GM04503 (cell line): ENCODE data around the gene LSR.

ENCODE experiments used
- DNase-seq: peaks from one replicate; pipeline ENCODE4 v3.0.0-alpha.2; 2012; ENCODE audit warnings: low read depth

LSR gene

DNA sequence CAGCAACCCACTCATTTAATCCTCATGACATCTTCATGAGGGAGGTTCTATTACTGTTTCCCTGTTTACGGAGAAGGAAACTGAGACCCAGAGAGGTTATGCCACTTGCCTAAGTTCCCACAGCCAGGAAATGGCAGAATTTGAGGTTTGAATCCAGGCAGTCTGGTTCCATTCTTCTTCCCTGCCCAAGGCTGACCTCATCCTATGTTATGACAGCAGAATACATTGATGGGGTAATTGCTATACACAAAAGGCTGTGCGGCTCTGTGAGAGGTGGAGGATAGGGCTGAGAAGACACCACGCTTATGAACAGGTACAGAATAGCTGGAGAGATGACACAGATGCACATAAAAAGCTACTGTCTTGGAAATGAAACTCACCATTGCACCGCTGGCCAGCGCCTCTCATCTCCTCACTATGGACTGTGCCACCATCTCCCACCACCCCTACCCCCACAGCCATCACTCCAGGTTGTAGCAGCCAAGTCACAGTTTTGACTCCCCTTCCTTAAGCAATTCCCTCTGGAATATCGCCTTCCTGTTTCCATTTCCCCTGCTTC is 54.6 kb downstream of the LSR start:
- DNase-seq, result no peak

GRCh38 chr19:35304036-35304435 is 55.2 kb downstream of the LSR start:
- no peak for DNase-seq

- DNase-seq, result no peak
Observed at GRCh38 chr19:35305181-35305580, 56.4 kb downstream of the LSR start.

DNA sequence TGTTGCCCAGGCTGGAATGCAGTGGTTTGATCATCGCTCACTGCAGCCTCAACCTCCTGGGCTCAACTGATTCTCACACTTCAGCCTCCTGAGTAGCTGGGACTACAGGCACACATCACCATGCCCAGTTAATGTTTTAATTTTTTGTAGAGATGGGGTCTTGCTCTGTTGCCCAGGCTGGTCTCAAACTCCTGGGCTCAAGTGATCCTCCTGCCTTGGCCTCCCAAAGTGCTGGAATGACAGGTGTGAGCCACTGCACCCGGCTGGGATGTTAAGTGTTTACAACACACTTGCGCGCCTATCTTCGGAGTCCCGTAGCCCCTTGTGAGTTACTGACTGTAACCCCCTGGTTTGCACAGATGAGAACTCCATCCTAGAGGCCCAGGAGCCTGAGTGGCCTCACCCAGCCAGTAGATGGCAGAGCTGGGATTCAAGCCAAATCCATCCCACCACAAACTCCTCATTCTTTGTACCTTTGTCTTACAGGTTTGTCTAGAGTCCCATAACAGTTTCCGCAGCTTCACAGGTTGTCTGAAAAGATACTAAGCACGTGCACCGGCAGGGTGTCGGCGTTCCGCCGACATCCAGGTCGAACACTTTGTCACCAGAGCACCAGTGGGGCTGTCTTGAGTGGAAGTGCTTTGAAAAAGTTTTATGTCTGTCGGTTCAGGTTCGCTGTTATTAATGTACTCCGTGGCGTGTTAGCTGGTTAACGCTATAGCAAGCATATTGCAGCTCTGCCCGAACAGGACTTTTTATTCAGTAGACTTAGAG is 57.9 kb downstream of the LSR start:
- DNase-seq, result no peak

DNA sequence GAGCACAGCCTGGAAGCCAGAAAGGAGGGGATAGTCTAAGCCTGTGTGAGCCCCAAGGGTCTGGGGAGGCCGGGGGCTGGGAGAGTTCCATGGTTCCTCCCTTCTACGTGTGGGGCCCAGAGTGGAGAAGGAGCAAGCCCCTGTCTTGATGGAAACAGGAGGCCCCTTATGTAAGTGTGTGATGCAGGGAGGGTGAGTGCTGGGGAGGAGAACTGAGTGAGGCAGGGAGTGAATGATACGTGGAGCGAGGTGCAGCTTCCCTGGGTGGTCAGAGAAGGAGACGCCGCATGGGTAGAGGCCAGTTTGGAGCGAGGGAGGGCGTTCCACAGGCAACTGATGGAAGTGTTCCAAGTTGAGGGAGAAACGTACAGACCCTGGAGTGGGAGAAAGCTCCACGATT is 59.1 kb downstream of the LSR start:
- no peak for DNase-seq

DNA sequence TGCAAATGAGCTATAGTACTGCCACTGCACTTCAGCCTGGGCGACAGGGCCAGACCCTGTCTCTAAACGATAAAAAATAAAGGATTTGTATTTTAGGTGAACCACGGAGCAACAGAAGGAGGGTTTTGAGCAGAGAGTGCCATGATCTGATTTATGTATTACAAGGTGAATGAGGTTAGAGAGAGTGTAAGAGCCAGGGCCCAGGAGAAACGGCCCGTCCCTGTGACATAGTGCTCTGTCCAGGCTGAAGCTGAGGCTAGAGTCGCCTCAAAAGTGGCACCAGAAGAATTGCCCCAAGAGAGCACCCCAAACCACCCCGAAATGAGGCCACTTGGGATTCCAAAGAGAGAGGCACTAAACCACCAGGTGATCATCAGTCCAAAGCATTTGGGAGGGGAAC is 60.1 kb downstream of the LSR start:
- DNase-seq, result no peak

DNA sequence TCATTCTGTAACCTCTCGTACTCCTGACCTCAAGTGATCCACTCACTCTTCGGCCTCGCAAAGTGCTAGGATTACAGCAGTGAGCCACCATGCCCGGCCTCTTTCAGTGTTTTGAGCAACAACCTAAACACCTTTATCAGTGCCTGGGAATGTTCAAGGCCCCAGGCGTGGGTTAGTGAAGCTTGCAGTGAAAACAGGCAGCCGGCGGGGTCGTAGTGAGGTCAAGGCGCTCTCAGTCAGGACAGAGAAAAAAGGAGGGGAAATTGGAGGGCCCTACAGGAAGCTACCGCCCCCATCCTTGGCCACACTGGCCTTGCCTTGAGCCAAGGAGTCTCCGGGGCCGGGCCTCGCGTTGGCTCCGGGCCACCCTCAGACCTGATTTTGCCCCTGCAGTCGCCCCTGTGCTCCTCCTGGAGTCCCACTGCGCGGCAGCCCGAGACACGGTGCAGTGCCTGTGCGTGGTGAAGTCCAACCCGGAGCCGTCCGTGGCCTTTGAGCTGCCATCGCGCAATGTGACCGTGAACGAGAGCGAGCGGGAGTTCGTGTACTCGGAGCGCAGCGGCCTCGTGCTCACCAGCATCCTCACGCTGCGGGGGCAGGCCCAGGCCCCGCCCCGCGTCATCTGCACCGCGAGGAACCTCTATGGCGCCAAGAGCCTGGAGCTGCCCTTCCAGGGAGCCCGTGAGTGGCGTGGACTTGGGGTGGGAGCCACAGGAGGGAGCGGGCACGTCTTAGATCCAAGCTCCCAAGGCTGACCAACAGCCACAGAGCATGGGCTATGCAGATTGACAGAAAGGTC is 60.9 kb downstream of the LSR start:
- DNase-seq, result no peak

- DNase-seq, result no peak
Observed at GRCh38 chr19:35310331-35310730, 61.5 kb downstream of the LSR start.

- DNase-seq, result no peak
Observed at GRCh38 chr19:35310811-35311465, 62.1 kb downstream of the LSR start.

DNA sequence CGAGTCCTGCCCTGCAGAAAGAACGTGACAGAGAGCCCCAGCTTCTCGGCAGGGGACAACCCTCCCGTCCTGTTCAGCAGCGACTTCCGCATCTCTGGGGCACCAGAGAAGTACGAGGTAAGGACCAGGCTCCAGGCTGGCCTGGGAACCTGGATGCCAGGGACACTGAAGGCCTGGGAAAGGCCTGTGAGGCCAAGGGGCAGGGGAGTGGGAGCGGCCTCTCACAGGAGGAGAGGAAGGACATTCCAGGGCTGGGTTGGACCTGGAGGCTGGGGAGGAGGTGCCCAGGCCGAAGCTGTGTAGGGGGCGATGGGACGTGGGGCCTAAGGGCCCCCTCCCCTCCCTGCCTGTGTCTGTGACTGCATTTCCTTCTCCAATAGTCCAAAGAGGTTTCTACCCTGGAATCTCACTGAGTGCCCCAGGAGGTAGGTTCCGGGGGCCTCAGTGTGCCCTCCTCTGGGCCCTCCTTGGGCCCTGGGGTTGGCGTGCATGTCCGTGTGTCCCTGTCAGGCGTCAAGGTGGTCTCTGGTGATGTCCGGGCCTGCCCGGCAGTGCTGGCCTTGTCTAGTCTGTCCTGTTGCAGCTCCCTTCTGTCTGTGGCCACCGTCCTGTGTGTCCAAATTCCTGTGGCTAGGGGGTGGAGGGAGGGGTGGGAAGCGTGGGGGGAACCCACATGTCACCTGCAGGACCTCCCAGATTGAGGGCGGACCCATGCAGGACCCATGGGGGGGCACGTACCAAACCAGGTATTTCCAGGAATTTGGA is 63.3 kb downstream of the LSR start:
- no peak for DNase-seq

DNA sequence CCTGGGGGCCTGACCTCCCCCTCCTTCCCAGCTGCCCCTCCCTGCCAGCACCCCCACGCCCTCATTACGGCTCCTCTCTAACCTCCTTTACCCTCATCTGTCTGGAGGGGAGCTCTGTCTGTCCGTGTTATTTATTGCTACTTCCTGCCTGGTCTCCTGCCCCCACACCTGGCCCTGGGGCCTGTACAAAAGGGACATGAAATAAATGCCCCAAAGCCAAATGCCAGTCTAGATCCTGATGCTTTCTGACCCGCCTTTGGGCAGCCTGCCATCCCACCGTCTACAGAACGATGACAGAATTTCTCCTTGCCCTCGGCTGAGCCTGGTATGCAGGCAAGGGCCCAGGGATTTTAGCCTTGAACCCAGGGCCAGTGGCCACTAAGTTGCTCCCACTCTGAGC is 64.8 kb downstream of the LSR start:
- no peak for DNase-seq

GRCh38 chr19:35314031-35314430 is 65.2 kb downstream of the LSR start:
- DNase-seq, result no peak

GRCh38 chr19:35314858-35315470 is 66.2 kb downstream of the LSR start:
- DNase-seq, result no peak

DNA sequence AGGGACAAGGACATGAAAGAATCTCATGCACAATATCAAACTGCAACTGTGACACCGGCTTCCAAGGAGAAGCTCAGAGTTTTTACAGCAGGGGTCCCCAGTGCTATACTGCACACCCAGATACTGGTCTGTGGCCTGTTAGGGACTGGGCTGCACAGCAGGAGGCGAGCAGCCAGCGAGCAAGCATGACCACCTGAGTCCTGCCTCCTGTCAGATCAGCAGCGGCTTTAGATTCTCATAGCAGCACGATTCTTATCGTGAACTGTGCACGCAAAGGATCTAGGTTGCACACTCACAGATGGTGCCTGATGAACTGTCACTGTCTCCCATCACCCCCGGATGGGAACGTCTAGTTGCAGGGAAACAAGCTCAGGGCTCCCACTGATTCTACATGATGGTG is 67.1 kb downstream of the LSR start:
- DNase-seq, result no peak

DNA sequence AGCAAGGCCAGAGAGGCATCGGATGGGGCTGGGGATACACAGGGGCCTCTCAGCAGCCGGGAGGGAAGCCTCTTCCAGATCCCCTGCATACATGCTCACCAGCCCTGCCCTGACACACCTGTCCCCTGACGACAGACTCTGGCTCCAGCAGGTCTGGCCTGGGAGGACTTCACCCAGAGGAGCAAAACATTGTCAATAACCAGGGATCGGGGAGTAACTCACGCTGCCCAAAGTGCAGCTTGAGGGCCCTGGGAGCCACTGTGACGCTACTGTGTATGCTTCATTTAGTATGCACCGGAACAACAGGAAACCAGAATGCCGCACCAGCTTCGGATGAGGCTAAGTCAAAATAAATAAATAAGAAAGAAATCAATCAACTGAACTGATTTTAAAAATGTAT is 67.8 kb downstream of the LSR start:
- DNase-seq, result no peak
